HepG2 (cell line): ENCODE results near the gene SRF. TPM values are rescaled to one million over a fixed set of nuclear protein-coding genes. Genes with fewer than 3 reads are reported as not detected.
A peak's percentile ranks its signal among the peaks of the same experiment; 100 is the strongest.

Experiments used
- FOXC1 ChIP-seq: sonication (generic); formaldehyde crosslinking; IDR thresholded peaks from 2 replicates; pipeline ENCODE4 v1.8.0; 2022; ENCODE audit warnings: mild to moderate bottlenecking, missing genetic modification reagents, borderline replicate concordance
- MEIS2 ChIP-seq: sonication (generic); formaldehyde crosslinking; IDR thresholded peaks from 2 replicates; pipeline ENCODE4 v1.9.0; 2021; ENCODE audit warnings: mild to moderate bottlenecking, missing genetic modification reagents
- RBFOX2 ChIP-seq: fragments of 200-400 bp; formaldehyde crosslinking; IDR thresholded peaks from 2 replicates; pipeline ENCODE4 v1.6.1; 2017; ENCODE audit warnings: low read depth, mild to moderate bottlenecking, low read length
- SPEN ChIP-seq: sonication (generic); formaldehyde crosslinking; IDR thresholded peaks from 2 replicates; pipeline ENCODE4 v1.5.1; 2020; ENCODE audit warnings: low read depth, mild to moderate bottlenecking, missing genetic modification reagents
- ZFY ChIP-seq: sonication (generic); formaldehyde crosslinking; IDR thresholded peaks from 2 replicates; pipeline ENCODE4 v1.4.0; 2020; ENCODE audit warnings: missing genetic modification reagents
- ZNF556 ChIP-seq: sonication (generic); formaldehyde crosslinking; IDR thresholded peaks from 2 replicates; pipeline ENCODE4 v1.4.0; 2020; ENCODE audit warnings: mild to moderate bottlenecking, missing genetic modification reagents, borderline replicate concordance
- polyA plus RNA-seq, 8 experiments: library from polyadenylated mRNA; depleted of rRNA in 3 of 8; stranded (reverse) in 7 of 8; unstranded in 1 of 8; fragments of >200 nt; fragmentation: Illumina TruSeq in 4 of 8; extraction: Trizol in 4 of 8; gene quantifications; 2 replicates each; pipeline versions ENCODE4 v1.2.1 to v1.2.3, GENCODE V29; 2011 to 2016; ENCODE audit warnings: low read depth in 4 of 8, missing spikeins in 1 of 8, mixed read lengths in 1 of 8; ENCODE audit not compliant: insufficient read depth in 1 of 8
- total RNA-seq, 5 experiments: library from RNA; depleted of rRNA; stranded (reverse); fragments of >200 nt; fragmentation: Illumina TruSeq; extraction: Trizol; gene quantifications; 2 replicates each; pipeline ENCODE4 v1.2.3, GENCODE V29; 2016; ENCODE audit warnings: low read depth in 1 of 5
- TF ChIP-seq, protein P1 (sequence below): sonication (generic); formaldehyde crosslinking; IDR thresholded peaks from 2 replicates; pipeline ENCODE4 v1.5.0; 2020; ENCODE audit warnings: missing genetic modification reagents
- TF ChIP-seq, protein P2 (sequence below): sonication (generic); formaldehyde crosslinking; IDR thresholded peaks from 2 replicates; pipeline ENCODE4 v1.4.0; 2020; ENCODE audit warnings: mild to moderate bottlenecking, missing genetic modification reagents

The SRF gene
- total and polyA plus RNA-seq, 2 of the 13 experiments (the other 11 are each of a cell fraction or from before 2014, with no cell fraction given): 25.5 to 44.1 TPM

DNA sequence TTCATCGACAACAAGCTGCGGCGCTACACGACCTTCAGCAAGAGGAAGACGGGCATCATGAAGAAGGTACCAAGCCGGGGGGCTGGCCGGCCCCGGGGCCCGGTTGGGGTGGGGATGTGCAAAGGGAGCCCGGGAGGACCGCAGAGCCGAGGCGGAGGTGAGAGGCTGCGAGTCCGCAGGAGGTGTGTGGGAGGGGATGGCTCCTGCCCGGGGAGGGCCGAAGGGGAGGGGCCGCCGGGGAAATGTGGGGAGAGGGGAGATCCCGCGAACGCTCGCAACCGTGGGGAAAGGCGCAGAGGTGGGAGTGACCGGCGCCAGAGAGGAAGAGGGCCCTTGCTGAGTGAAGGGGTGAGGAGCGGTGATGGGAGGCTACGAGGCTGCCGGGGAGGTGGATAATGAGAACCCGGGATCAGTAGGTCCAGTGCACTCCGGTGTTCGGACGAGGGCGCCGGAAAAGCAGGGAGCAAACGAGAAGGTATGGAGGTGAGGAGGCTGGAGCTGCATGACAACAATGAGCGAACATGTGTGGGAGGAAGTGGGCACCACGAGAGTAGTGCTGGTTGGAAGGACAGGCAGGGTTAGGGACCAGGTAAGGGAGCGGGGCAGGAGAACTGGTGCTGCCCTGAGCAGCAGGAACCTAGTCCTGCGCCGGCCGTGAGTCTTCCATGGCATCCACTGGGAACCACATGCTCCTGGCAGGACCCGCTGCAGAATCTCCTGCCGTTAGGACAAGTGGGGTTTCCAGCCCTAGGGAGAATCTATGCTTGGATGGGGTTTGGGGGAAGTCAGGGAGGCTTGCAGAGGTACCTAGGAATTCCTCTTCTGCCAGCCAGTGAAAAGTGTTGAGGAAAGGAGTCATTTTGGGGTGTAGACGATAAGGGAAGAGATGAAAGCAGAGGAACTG, 1.3 kb downstream of the SRF start (continued):
- no peak for TF ChIP-seq RBFOX2
- TF ChIP-seq ZFY: no peak
- TF ChIP-seq, protein P1, sequence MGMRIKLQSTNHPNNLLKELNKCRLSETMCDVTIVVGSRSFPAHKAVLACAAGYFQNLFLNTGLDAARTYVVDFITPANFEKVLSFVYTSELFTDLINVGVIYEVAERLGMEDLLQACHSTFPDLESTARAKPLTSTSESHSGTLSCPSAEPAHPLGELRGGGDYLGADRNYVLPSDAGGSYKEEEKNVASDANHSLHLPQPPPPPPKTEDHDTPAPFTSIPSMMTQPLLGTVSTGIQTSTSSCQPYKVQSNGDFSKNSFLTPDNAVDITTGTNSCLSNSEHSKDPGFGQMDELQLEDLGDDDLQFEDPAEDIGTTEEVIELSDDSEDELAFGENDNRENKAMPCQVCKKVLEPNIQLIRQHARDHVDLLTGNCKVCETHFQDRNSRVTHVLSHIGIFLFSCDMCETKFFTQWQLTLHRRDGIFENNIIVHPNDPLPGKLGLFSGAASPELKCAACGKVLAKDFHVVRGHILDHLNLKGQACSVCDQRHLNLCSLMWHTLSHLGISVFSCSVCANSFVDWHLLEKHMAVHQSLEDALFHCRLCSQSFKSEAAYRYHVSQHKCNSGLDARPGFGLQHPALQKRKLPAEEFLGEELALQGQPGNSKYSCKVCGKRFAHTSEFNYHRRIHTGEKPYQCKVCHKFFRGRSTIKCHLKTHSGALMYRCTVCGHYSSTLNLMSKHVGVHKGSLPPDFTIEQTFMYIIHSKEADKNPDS (CRISPR knock-in tag): no peak
- no peak for TF ChIP-seq ZNF556 (CRISPR knock-in tag)
- TF ChIP-seq MEIS2 (CRISPR knock-in tag): 0 out of 2 replicates have a peak, but pooled peaks have one; percentile 54
- no peak for TF ChIP-seq FOXC1 (CRISPR knock-in tag)
- TF ChIP-seq, protein P2, sequence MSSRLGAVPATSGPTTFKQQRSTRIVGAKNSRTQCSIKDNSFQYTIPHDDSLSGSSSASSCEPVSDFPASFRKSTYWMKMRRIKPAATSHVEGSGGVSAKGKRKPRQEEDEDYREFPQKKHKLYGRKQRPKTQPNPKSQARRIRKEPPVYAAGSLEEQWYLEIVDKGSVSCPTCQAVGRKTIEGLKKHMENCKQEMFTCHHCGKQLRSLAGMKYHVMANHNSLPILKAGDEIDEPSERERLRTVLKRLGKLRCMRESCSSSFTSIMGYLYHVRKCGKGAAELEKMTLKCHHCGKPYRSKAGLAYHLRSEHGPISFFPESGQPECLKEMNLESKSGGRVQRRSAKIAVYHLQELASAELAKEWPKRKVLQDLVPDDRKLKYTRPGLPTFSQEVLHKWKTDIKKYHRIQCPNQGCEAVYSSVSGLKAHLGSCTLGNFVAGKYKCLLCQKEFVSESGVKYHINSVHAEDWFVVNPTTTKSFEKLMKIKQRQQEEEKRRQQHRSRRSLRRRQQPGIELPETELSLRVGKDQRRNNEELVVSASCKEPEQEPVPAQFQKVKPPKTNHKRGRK (CRISPR knock-in tag): no peak
- TF ChIP-seq SPEN (CRISPR knock-in tag): peak; percentile 24; the same call in 1 of the 2 replicates
